Activated CD4-positive, alpha-beta T cell treated with anti-CD3 and anti-CD28 coated beads for 1 hour (primary cell): ENCODE measurements around the gene ARHGEF18.
"Not testable (repeated sequence)": the region's sequence is repeated elsewhere in the genome, so short reads cannot be mapped to it uniquely, and the experiment has no call there.

ENCODE experiments used
- DNase-seq: peaks from one replicate; pipeline ENCODE4 v3.0.0-alpha.2; 2020

The ARHGEF18 gene

GRCh38 chr19:7349231-7349591, 474 bp downstream of the ARHGEF18 start:
- no peak for DNase-seq

- peak; percentile 27 for DNase-seq
These were observed 1.4 kb downstream of the ARHGEF18 start for GRCh38 chr19:7349961-7350711.

GRCh38 chr19:7351861-7352260, 3.1 kb downstream of the ARHGEF18 start:
- no peak for DNase-seq

- DNase-seq, result no peak
These were observed 6.5 kb downstream of the ARHGEF18 start for GRCh38 chr19:7355151-7355820.

- no peak for DNase-seq
These were observed 7.1 kb downstream of the ARHGEF18 start for GRCh38 chr19:7355871-7356270.

GRCh38 chr19:7356899-7357627, 8.3 kb downstream of the ARHGEF18 start:
- no peak for DNase-seq

GRCh38 chr19:7358102-7358597, 9.4 kb downstream of the ARHGEF18 start:
- DNase-seq, result no peak

- DNase-seq, result no peak
These were observed 11.8 kb downstream of the ARHGEF18 start for GRCh38 chr19:7360393-7360984.

GRCh38 chr19:7363225-7363624, 14.5 kb downstream of the ARHGEF18 start:
- no peak for DNase-seq

- no peak for DNase-seq
These were observed 18.1 kb downstream of the ARHGEF18 start for GRCh38 chr19:7366701-7367420.

GRCh38 chr19:7368456-7368855, 19.7 kb downstream of the ARHGEF18 start:
- no peak for DNase-seq

GRCh38 chr19:7368866-7369265, 20.1 kb downstream of the ARHGEF18 start:
- DNase-seq, result not testable (repeated sequence)

GRCh38 chr19:7370546-7370945, 21.8 kb downstream of the ARHGEF18 start:
- no peak for DNase-seq

- DNase-seq, result no peak
These were observed 22.3 kb downstream of the ARHGEF18 start for GRCh38 chr19:7371001-7371400.

- DNase-seq, result no peak
These were observed 24.1 kb downstream of the ARHGEF18 start for GRCh38 chr19:7372810-7373209.

- no peak for DNase-seq
These were observed 25.1 kb downstream of the ARHGEF18 start for GRCh38 chr19:7373862-7374261.

- DNase-seq, result no peak
These were observed 27.6 kb downstream of the ARHGEF18 start for GRCh38 chr19:7376151-7376852.

GRCh38 chr19:7377196-7377595, 28.5 kb downstream of the ARHGEF18 start:
- no peak for DNase-seq

- DNase-seq, result no peak
These were observed 32.3 kb downstream of the ARHGEF18 start for GRCh38 chr19:7381073-7381390.

- DNase-seq, result no peak
These were observed 34.0 kb downstream of the ARHGEF18 start for GRCh38 chr19:7382694-7383093.

GRCh38 chr19:7383284-7383683, 34.5 kb downstream of the ARHGEF18 start:
- DNase-seq, result no peak

GRCh38 chr19:7385062-7385461, 36.3 kb downstream of the ARHGEF18 start:
- DNase-seq, result no peak
